Endothelial cell of umbilical vein (primary cell): ENCODE results near the gene CTTNBP2NL. TPM values are rescaled to one million over a fixed set of nuclear protein-coding genes. Genes with fewer than 3 reads are reported as not detected.

Experiments
- BruUV-seq: library from RNA; stranded (reverse); fragments of 400-500 nt; replicated peaks from 2 replicates; lab custom pipeline; 2021; lab: Mats Ljungman, UMichigan
- CTCF ChIA-PET: fragments of 300-600, 350-600 bp; sonication (Branson Sonifier 250); formaldehyde crosslinking; loops from one replicate; lab custom pipeline; 2021; ENCODE audit warnings: antibody characterized with exemption, inconsistent platforms; lab: Charles Lee
- POLR2A ChIA-PET: fragments of 300-600, 350-600 bp; sonication (Branson Sonifier 250); formaldehyde crosslinking; loops from one replicate; lab custom pipeline; 2021; ENCODE audit warnings: antibody characterized with exemption, inconsistent platforms; lab: Charles Lee
- DNase-seq: peaks from one replicate; pipeline ENCODE4 v3.0.0-alpha.2; 2011; ENCODE audit warnings: low read depth, low spot score
- FAIRE-seq: peaks from 2 replicates; lab custom pipeline; 2011; peaks lifted over from hg19 to GRCh38; lab: Jason Lieb, UNC
- H2AFZ ChIP-seq: 2 replicates; pipeline ENCODE4 v1.6.0; 2012; ENCODE audit warnings: low read depth, low read length, control low read depth, inconsistent platforms
- H3K27ac ChIP-seq: 2 replicates; pipeline ENCODE4 v1.5.1; 2011; ENCODE audit warnings: low read depth, mild to moderate bottlenecking, control low read depth, low read length, moderate library complexity; ENCODE audit not compliant: insufficient read depth
- H3K27me3 ChIP-seq, 2 experiments: 2 replicates each; pipeline versions ENCODE4 v1.6.0 to v1.6.1; 2011; ENCODE audit warnings: low read length in 2 of 2, mixed read lengths in 1 of 2; ENCODE audit not compliant: control insufficient read depth in 2 of 2, insufficient read depth in 2 of 2
- H3K36me3 ChIP-seq, 2 experiments: 2 replicates in 1 of 2; 3 replicates in 1 of 2; pipeline ENCODE4 v1.5.1; 2011; ENCODE audit warnings: low read length in 2 of 2, mild to moderate bottlenecking in 1 of 2, moderate library complexity in 1 of 2; ENCODE audit not compliant: control insufficient read depth in 2 of 2, insufficient read depth in 2 of 2; ENCODE audit errors: extremely low read depth in 1 of 2
- H3K4me1 ChIP-seq: 3 replicates; pipeline ENCODE4 v1.5.1; 2011; ENCODE audit warnings: mild to moderate bottlenecking, low read length; ENCODE audit not compliant: control insufficient read depth, insufficient read depth; ENCODE audit errors: extremely low read depth
- H3K4me2 ChIP-seq: 2 replicates; pipeline ENCODE4 v1.6.1; 2011; ENCODE audit warnings: low read length, control low read depth, mixed read lengths; ENCODE audit not compliant: insufficient read depth
- H3K4me3 ChIP-seq, 3 experiments: fragments of 200-600 bp in 1 of 3; sonication (generic), shearing (Covaris generic) in 1 of 3; replicated peaks in 1 of 3; 2 replicates each; pipeline ENCODE4 v1.5.1; 2011 to 2016; ENCODE audit warnings: control low read depth in 3 of 3, low read length in 3 of 3, mild to moderate bottlenecking in 2 of 3, inconsistent platforms in 1 of 3, low read depth in 1 of 3, moderate library complexity in 1 of 3; ENCODE audit not compliant: insufficient read depth in 1 of 3
- H3K79me2 ChIP-seq: 2 replicates; pipeline ENCODE4 v1.6.0; 2012; ENCODE audit warnings: low read length, inconsistent platforms; ENCODE audit not compliant: control insufficient read depth, insufficient read depth
- H3K9ac ChIP-seq: replicated peaks from 2 replicates; pipeline ENCODE3; 2011; ENCODE audit warnings: low read length, control low read depth; ENCODE audit not compliant: insufficient read depth; ENCODE audit errors: extremely low read depth
- H3K9me1 ChIP-seq: replicated peaks from 3 replicates; pipeline ENCODE4 v1.6.0; 2011; ENCODE audit warnings: mild to moderate bottlenecking, low read length; ENCODE audit not compliant: control insufficient read depth, insufficient read depth; ENCODE audit errors: extremely low read depth
- H3K9me3 ChIP-seq: replicated peaks from 2 replicates; pipeline ENCODE4 v1.5.1; 2012; ENCODE audit warnings: low read length, inconsistent platforms; ENCODE audit not compliant: control insufficient read depth, insufficient read depth
- H4K20me1 ChIP-seq: replicated peaks from 2 replicates; pipeline ENCODE3; 2011; ENCODE audit warnings: mild to moderate bottlenecking, low read length; ENCODE audit not compliant: control insufficient read depth, insufficient read depth; ENCODE audit errors: extremely low read depth
- CTCF ChIP-seq, 2 donors: IDR thresholded peaks; 1 replicate in 1 of 2; 2 replicates in 1 of 2; pipeline ENCODE4 v1.5.1; 2011; ENCODE audit warnings: low read length in 2 of 2, mild to moderate bottlenecking in 2 of 2, moderate library complexity in 2 of 2, control low read depth in 1 of 2, inconsistent platforms in 1 of 2, low read depth in 1 of 2; ENCODE audit not compliant: insufficient read depth in 1 of 2; ENCODE audit errors: extremely low read depth in 1 of 2
- EZH2 ChIP-seq: IDR thresholded peaks from 2 replicates; pipeline ENCODE4 v1.6.1; 2012; ENCODE audit warnings: borderline replicate concordance, low read depth, mild to moderate bottlenecking, moderate library complexity, low read length, inconsistent platforms; ENCODE audit not compliant: severe bottlenecking
- FOS ChIP-seq: IDR thresholded peaks from 2 replicates; pipeline ENCODE4 v1.6.1; 2011; ENCODE audit warnings: mild to moderate bottlenecking, low read length, moderate library complexity, borderline replicate concordance; ENCODE audit not compliant: insufficient read depth
- GATA2 ChIP-seq: IDR thresholded peaks from 2 replicates; pipeline ENCODE4 v1.7.0; 2011; ENCODE audit warnings: low read depth, mild to moderate bottlenecking, moderate library complexity, mixed read lengths, low read length; ENCODE audit not compliant: insufficient read length, insufficient read depth
- MAX ChIP-seq: IDR thresholded peaks from 2 replicates; pipeline ENCODE4 v1.6.1; 2011; ENCODE audit not compliant: insufficient read depth, insufficient read length
- MYC ChIP-seq: IDR thresholded peaks from one replicate; pipeline ENCODE4 v1.6.1; 2011; ENCODE audit warnings: mild to moderate bottlenecking, low read depth, low read length
- POLR2A ChIP-seq: IDR thresholded peaks from 2 replicates; pipeline ENCODE4 v1.6.1; 2012; ENCODE audit warnings: low read depth, mild to moderate bottlenecking, control low read depth, low read length
- POLR2AphosphoS5 ChIP-seq: IDR thresholded peaks from 2 replicates; pipeline ENCODE4 v1.6.1; 2012; ENCODE audit warnings: low read depth, mild to moderate bottlenecking, control low read depth, low read length, moderate library complexity; ENCODE audit not compliant: insufficient read depth
- dilution Hi-C: fragments of 300-500 bp; cut with MboI; formaldehyde crosslinking; loops from one replicate; pipeline ENCODE4 v1.15.0; 2019; ENCODE audit warnings: low sequenced_read_pairs; ENCODE audit not compliant: extremely low pct_ligation_motif_present
- intact Hi-C: fragments of 100-400 bp; cut with micrococcal nuclease; formaldehyde crosslinking; loops from one replicate; pipeline ENCODE4 v1.10.0; 2022
- polyA plus RNA-seq, 4 experiments: library from polyadenylated mRNA; depleted of rRNA in 3 of 4; stranded (reverse) in 3 of 4; unstranded in 1 of 4; fragments of >200 nt; gene quantifications; 2 replicates each; pipeline versions ENCODE4 v1.2.1 to v1.2.3, GENCODE V29; 2011 to 2012; ENCODE audit warnings: missing spikeins in 1 of 4
- total RNA-seq: library from RNA; stranded (reverse); gene quantifications from 2 replicates; pipeline ENCODE4 v1.2.3, GENCODE V29; 2021

The CTTNBP2NL gene
- total and polyA plus RNA-seq, 2 donors (not counting 3 experiments of a cell fraction or from before 2014, with no cell fraction given), result 21.5 to 94.4 TPM

GRCh38 chr1:112492076-112492475 is 96.1 kb downstream of the CTTNBP2NL start:
- H3K36me3 ChIP-seq, result no peaks in the 10 kb centered on the region
- dilution Hi-C loops, result no loop called here
- H3K27me3 ChIP-seq, result no peaks in the 10 kb centered on the region
- ChIA-PET POLR2A (no interaction called here), CTCF (interaction anchor here (1.2 to 3.2 kb wide), 3 partner anchors 10 to 47 kb away, joined by 3 to 18 read pairs (median 6); no protein-coding TSS in a partner anchor)
- H3K4me2 ChIP-seq, result no peak overlapping the region
- H3K79me2 ChIP-seq, result no peaks in the 10 kb centered on the region
- DNase-seq (no peak), FAIRE-seq (no peak)
- H4K20me1 ChIP-seq, result no peaks in the 10 kb centered on the region
- no peak overlapping the region for H3K9ac ChIP-seq
- H3K27ac ChIP-seq, result no peak overlapping the region
- H2AFZ ChIP-seq, result no peak overlapping the region
- no peak overlapping the region for H3K4me3 ChIP-seq
- BruUV-seq, result no TSS peak
- TF ChIP-seq MAX (no peak), FOS (no peak), GATA2 (no peak), POLR2AphosphoS5 (no peak), EZH2 (no peak), MYC (no peak)
- no peaks in the 10 kb centered on the region for H3K9me1 ChIP-seq
- intact Hi-C loops, result no loop called here
- H3K4me1 ChIP-seq, result no peaks in the 10 kb centered on the region
- H3K9me3 ChIP-seq, result no peaks in the 10 kb centered on the region

GRCh38 chr1:112493351-112493750 is 97.3 kb downstream of the CTTNBP2NL start:
- no peaks in the 10 kb centered on the region for H4K20me1 ChIP-seq
- intact Hi-C loops (no loop called here), dilution Hi-C loops (no loop called here)
- no peaks in the 10 kb centered on the region for H3K4me1 ChIP-seq
- no TSS peak for BruUV-seq
- H3K36me3 ChIP-seq, result no peaks in the 10 kb centered on the region
- no peak overlapping the region for H3K9ac ChIP-seq
- no peak for DNase-seq
- no peaks in the 10 kb centered on the region for H3K9me1 ChIP-seq
- POLR2A ChIA-PET, result no interaction called here
- no peak overlapping the region for H3K4me3 ChIP-seq
- H2AFZ ChIP-seq, result no peak overlapping the region
- CTCF ChIA-PET, result interaction anchor here (1.2 to 3.2 kb wide), 3 partner anchors 8 to 46 kb away, joined by 3 to 18 read pairs (median 6); no protein-coding TSS in a partner anchor
- no peaks in the 10 kb centered on the region for H3K9me3 ChIP-seq
- no peaks in the 10 kb centered on the region for H3K79me2 ChIP-seq
- H3K27me3 ChIP-seq, result no peaks in the 10 kb centered on the region
- H3K27ac ChIP-seq, result no peak overlapping the region
- no peak for TF ChIP-seq POLR2AphosphoS5
- TF ChIP-seq CTCF (IDR thresholded peaks at IDR 0.05; ENCODE audit: extremely low read depth in 1 of 2, insufficient read depth in 1 of 2, low read depth in 1 of 2, low read length in 2 of 2), result no peak
- TF ChIP-seq EZH2, result no peak
- no peak for TF ChIP-seq FOS
- TF ChIP-seq MAX, result no peak
- no peak for TF ChIP-seq POLR2A
- H3K4me2 ChIP-seq, result no peak overlapping the region
- FAIRE-seq, result no peak
